CD4-positive, alpha-beta T cell treated with Interferon gamma for 1 hour (primary cell): Measurements from ENCODE around the gene MASP1.
"Not testable (repeated sequence)": the region's sequence is repeated elsewhere in the genome, so short reads cannot be mapped to it uniquely, and the experiment has no call there.

Experiments
- DNase-seq: peaks from one replicate; pipeline ENCODE4 v3.0.0-alpha.2; 2020

MASP1 gene

DNA sequence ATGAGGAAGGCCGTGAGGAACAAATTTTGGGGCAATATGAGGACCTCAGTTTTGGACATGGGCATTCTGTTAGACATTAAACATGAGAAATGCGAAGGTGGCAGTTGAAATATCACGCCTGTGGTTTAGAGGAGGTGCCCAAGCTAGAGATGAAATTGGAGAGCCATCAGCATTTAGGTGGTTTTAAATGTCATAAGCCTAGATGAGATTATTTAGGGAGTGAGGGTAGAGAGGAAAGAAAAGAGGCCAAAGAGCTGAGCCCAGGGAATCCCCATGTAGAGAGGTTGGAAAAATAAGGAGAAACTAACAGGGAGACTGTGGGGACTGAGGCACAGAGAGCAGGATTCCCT, 79.4 kb downstream of the MASP1 start:
- DNase-seq, result no peak

DNA sequence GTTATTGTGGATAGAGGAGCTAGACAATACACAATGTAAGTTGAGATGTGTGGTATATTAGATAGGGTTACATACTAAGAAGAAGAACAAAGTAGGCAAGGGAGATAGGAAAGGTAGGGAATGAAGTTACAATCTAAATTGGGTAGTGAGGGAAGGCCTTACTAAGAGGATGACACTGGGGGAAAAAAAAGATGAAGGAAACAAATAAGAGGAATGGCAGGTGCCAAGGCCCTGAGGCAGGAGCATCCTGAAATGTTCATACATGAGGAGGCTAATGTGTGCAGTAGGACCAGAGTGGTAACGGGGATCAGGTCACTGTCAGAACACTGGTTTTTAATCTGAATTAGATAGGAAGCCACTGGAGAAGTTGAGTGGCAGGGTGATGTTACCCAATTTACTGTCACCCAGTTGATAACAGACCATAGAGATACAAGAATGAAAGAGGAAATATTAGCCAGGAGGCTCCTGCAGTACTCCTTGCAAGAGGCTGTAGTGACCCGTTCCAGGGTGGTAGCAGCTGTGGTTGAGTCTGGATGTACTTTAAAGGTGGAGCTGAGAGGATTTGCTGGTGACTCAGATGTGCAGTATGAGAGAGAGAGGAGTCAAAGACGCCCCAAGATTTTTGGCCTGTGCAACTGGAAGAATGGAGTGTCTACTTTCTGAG, 79.9 kb downstream of the MASP1 start:
- no peak for DNase-seq

- DNase-seq, result no peak
Observed at GRCh38 chr3:187210545-187211327, 80.8 kb downstream of the MASP1 start.

GRCh38 chr3:187210091-187210490, 81.4 kb downstream of the MASP1 start:
- no peak for DNase-seq

GRCh38 chr3:187209491-187209890, 82.0 kb downstream of the MASP1 start:
- DNase-seq, result no peak

- no peak for DNase-seq
Observed at GRCh38 chr3:187208159-187208558, 83.4 kb downstream of the MASP1 start.

- DNase-seq, result no peak
Observed at GRCh38 chr3:187207624-187208023, 83.9 kb downstream of the MASP1 start.

DNA sequence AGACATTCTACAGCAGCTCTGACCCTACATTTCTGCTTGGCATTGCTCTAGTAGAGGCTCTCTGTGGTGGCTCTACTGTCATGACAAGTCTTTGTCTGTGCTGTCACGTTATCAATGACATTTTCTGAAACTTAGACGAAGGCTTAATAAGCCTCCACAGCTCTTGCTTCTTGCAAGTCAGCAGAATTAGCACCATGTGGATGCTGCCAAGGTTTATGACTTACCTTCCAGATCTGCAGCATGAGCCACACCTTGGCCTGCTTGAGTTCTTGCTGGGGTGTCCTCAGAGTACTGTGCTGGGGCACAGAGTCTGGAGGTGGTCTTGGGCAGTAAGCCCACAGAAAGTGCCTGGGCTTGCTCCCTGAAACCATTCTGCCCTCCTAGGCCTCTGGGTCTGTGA, 84.5 kb downstream of the MASP1 start:
- no peak for DNase-seq

- DNase-seq, result no peak
Observed at GRCh38 chr3:187205683-187206082, 85.9 kb downstream of the MASP1 start.

- not testable (repeated sequence) for DNase-seq
Observed at GRCh38 chr3:187199463-187200050, 92.0 kb downstream of the MASP1 start.

- DNase-seq, result no peak
Observed at GRCh38 chr3:187198490-187198889, 93.0 kb downstream of the MASP1 start.

DNA sequence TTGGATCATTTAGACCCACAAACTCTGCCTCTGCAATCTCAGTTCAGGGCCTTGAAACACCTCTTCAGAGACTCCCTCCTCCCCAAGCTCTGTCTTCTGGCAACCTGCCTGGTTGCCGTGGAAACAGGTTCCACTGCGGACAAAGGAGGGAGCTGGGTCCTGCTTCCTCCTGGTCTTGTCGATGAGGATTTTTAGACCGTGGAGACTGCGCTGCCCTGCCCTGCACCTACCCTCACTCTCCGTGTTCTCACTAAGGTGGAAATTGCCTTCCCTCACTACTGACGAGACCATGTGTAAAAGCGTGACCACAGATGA, 94.2 kb downstream of the MASP1 start, which contains the start of gene RTP1:
Gene RTP1 (plus strand): TSS at position 152 of the 315 bp plus-strand sequence. CDS start 30 bp downstream, at position 182.
- no peak for DNase-seq

GRCh38 chr3:187196573-187197334, 94.8 kb downstream of the MASP1 start:
- no peak for DNase-seq

GRCh38 chr3:187193181-187193580, 98.4 kb downstream of the MASP1 start:
- no peak for DNase-seq

DNA sequence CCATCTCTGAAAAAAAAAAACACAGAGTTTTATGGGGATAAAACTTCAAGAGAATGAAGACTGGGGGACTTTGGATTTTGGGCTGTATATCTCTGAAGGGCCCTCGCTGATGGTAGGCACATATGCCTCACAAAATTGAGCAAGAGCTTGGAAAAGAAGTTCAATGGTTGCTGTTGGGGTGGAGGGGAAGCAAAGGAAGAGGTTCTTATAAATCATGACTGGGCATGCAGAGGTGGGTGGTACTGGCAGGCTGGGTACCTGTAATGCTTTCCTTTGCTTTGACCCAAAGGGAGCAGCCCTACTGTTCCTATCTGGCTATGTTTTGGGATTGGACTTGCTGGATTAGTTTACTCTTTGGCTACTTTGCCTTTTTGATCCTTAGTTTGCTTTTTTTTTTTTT, 100.3 kb downstream of the MASP1 start:
- no peak for DNase-seq

DNA sequence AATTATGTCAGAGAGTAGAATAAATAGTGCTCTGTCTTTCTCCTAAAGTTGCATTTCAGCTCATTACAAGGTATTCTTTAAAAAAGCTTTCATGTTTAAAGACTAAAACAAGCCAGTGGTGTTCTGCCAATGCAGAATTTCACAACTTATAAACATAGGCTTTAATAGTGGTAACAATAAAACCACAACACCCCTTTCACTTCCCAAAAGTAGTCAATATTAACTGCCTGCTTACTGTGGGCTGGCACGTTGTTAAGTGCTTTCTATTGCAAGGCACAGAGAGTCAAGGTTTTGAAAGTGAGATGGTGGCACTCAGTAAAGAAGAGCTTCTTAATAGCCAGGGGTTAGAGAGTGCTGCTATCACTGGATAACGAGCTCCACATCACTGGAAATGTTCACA, 102.6 kb downstream of the MASP1 start:
- DNase-seq, result no peak

DNA sequence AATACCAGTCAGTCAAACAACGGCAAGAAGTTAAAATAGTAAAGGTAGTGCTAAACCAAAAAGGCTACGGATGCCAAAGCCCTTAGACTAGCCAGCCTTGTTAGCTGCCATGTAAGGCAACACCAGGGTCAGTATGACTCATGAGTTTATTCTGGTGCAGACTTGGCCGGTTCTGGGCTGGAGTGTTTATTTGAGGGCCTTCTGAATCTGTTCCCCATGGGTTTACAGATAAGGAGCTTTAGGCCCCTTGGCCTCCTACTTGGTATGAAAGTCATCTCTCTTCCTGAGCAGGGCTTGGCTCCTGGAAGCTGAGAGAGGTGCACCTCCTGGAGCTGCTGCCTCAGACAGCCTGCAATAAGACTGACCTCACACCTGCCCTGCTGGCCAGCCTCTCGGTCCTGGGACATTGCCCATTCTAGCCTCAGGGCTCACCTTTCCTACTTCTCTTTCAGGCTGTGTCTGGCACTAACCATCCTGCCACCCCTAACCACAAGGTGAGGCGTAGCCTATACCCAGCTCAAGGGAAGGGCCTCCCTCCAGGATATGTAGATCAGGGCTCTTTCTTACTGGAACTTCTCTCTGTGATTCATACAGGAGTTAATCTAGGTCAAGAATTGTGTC, 104.6 kb downstream of the MASP1 start:
- DNase-seq, result no peak

DNA sequence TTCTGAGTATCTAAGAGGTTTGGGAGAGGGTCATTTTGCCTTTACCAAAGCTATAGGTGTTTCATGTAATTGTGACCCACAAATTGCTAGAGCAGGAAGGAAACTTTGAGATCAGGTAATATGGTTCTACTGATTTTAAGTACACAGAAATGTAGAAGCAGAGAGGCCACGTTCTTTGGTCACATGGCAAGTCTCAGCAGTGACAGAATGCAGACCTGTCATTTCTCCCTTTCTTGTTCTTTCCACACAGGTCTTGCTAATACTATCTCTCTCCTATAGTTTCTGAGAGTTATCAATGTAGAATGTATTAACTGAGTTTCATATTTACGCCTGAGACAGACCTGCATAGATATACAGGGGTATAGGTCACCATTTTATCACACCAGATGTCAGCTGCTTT, 105.2 kb downstream of the MASP1 start:
- no peak for DNase-seq

GRCh38 chr3:187185759-187186158, 105.8 kb downstream of the MASP1 start:
- DNase-seq, result no peak
